Activated T-helper 1 cell treated with anti-CD3 and anti-CD28 coated beads, Interleukin-2, amount 50 U/mL, for 16 hours (primary cell): Measurements from ENCODE around the gene WRAP73.

Experiments
- DNase-seq, 2 donors: peaks; one replicate each; pipeline ENCODE4 v3.0.0-alpha.2; 2020; ENCODE audit warnings: low read depth in 1 of 2, low spot score in 1 of 2

WRAP73 gene

GRCh38 chr1:3681898-3682806, 32.2 kb upstream of the WRAP73 start:
- no peak for DNase-seq

DNA sequence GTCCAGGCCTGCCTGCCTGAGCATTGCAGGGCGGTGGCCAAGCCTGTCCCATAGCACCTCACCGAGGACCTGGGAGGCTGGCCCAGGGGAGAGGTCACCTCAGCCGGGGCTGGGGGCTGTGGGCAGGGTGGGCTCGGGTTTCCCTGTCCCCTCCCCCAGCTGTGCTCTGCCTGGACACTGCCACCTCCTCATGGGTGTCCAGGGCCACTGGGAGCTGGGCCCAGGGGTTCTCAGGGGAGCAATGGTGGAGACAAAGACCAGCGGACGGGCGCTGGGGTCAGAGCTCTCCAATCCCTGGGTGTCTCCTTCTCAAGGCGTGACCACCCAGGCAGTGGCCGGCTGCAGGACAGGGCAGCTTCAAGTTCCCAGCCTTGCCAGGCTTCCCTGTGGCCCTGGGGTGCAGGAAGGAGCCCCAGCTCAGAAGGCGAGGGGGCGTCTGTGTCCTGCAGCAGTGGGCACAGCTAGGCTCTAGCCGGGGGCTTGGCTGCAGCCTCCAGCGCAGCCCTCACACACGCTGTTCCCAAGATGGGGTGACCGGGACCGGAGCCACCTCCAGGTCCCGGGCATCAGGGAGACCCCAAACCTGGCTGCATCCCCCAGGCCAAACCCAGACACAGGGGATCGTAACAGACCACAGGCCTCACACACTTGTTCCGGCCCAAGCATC, 31.5 kb upstream of the WRAP73 start:
- DNase-seq: no peak

DNA sequence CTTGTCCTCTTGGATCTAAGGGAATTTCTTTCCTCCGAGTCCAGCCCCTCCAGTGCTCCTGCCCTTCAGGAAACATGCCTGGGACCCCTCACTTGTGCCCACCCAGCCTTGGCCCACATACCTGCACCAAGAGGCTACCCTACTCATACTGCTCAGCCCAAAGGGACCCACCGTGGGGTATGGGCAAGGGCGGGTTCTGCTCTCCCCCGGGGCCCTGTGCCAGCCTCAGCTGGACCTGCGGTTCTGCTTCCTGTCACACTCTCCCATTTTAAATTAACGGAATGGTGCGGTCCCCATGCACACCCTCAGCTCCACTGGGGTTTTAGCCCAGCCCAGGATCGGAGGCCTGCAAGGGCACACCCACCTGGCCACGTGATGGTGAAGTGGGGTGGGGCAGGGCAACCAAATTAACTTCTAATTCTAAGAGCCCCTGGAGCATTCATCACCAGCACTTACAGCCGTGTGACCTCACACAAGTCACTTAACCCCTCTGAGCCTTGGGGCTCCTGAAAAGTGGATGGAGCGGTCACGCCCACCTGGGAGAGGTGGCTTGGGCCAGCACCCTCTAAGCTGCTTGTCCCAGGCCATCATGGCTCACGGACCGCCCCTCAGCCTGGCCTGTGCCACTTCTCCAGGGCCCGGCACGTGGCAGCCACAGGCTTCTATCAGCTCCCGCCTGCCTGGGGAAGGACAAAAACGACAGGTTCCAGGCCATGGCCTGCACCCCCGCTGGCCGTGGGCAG, 30.8 kb upstream of the WRAP73 start:
- no peak for DNase-seq

GRCh38 chr1:3679799-3680453, 30.0 kb upstream of the WRAP73 start:
- DNase-seq: no peak

DNA sequence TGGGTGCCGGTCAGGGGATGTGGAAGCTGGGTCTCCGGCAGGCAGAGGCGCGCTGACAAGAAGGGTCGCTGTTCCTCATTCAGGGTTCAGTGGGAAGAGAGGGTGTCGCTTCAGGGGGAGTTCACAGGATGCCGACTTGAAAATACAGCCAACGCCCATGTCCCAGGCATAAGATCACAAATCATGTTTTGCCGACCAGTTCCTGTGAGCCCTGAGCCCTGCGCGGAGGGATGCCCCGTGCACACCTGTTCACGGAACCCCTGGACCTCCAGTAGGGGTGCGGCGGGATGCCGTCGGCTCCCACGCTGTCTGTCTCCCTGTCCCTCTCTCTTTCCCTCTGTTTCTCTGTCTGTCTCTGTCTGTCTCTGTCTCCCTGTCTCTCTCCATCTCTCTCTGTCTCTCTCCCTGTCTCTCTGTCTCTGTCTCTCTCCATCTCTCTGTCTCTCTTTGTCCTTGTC, 29.2 kb upstream of the WRAP73 start:
- no peak for DNase-seq

- DNase-seq: no peak
Observed at GRCh38 chr1:3678361-3679097, 28.6 kb upstream of the WRAP73 start.

GRCh38 chr1:3677484-3677883, 27.6 kb upstream of the WRAP73 start:
- DNase-seq: no peak

DNA sequence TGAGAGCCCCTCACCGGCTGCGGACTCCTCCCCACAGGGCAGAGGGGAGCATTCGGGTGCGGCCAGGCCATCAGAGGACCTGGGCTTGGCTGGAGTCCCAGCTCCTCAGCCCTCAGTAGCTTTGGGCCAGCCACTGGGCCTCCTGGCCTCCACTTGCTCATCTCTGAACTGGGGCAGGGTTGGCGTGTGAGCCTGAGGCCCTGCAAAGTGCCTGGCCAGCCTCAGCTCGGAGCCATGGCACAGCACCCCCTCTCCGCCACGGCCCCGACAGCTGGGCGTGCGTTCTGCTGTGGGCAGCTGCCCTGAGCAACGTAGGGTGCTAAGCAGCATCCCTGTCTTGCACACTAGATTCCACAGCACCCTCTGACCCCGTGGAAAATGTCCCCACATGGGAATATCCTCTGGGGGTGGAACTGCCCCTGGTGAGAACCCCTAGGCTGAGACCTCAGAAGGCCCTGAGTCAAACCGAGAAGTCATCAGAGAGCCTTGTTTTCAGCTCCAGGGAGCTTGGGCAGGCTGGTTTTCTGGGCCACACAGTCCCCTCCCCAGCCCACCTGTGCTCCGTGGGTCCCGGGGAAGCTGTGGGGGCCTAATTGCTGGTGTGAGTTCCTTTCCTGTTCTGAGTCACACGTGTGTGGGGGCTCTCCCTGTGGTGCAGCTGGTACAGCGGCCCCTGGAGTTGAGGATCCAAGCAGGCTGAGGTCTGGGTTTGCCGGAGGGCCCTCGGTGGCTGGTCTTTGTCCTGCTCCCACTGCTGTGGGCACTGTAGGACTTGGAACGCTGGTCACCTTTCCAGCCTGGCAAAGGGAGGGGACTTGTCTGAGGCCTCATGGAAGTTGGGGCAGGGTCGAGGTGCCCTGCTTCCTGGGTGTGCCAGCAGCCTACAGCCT, 26.9 kb upstream of the WRAP73 start:
- no peak for DNase-seq

DNA sequence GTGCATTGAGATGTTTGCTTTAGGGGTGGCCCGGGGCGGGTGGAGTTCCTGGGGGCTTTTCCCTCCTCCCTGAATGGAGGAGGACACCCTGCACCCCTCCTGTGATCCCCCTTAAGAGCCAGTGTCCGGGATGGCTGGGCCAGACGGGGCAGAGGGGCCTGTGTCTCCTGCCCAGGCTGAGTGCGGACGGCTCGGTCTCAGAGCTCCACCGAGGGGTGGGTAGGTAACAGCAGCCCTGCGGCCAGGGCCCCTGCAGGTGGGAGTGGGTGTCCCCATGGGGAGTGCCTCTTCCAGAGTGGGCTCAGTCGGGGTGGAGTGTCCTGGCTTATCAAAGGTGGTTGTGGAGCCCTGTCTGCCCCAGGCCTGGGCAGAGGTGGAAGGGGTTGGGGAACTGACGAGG, 25.5 kb upstream of the WRAP73 start:
- no peak for DNase-seq

DNA sequence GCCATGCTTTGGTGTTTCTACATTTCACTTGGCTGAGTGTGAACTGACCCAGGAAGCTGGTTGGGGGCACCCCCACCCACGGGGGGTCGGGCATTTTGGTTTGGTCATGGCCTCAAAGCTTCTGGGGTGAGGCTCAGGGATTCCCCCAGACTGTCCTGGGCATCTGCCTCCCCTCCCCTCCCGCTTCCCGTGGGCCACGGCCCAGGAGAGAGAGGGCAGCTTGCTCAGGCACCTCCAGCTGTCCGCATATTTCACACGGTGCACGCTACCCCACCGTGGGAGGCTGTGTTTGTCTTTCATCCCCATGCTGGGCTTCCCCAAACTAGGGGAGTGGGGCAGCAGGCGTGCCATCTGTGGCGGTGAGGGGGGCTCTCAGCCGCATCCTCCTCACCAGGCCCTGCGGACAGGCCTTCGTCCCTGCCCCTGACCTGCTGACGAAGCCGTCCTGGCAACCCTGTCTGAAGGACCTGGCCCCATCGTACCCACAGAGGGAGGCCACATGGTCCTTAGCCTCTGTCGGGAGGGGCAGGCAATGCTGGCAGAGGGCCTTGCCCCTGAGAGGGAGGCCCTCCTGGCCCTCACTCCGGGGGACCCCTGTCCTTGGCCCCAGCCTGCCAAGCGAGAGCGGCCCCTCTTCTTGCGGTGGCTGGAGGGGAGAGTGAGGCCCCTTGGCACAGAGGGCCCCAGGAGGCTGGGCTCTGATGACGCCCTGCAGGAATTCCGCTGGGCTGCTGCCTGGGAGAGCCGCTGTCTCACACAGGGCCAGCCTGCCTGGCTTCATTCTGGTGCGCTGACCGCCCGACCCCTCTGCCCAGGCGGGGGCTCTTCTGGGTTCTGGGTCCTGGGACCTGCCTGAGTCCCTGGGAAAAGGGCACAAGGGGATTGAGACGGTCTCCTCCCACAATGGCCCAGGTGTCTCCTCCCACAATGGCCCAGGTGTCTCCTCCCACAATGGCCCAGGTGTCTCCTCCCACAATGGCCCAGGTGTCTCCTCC, 24.5 kb upstream of the WRAP73 start:
- DNase-seq: no peak

DNA sequence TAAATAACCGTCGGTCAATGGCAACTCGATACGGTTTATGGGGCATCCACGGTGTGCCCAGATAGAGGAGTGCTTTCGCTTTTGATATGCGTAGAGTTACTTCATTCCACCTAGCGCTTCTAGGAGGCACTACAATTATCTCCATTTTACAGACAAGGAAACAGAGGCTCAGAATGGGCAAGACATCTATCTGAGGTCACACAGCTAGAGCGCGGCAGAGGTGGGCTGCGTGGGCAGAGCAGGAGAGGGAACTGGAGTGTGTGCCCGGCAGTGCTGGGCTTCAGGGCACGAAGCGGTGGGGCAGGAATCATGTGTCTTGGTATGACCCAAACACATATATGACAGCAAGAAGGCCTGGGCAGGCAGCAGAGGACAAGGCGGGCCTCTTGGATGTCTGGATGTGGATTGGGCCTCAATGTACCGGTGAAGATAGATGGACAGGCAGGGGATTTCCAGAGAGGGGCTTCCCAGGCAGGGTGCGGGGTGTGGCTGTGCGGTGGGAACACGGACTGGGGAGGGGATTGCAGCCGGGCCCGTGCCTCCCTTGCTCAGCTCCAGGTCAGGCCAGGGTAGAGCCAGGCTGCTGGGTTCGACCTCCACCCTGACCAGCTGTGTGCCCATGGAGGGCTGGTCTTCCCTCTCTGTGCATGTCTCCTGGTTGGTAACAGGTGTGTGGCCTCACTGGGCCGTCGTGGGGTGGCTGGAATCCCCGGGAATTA, 23.6 kb upstream of the WRAP73 start:
- no peak for DNase-seq

- no peak for DNase-seq
Observed at GRCh38 chr1:3672971-3673361, 23.1 kb upstream of the WRAP73 start.

GRCh38 chr1:3672231-3672970, 22.5 kb upstream of the WRAP73 start:
- no peak for DNase-seq

GRCh38 chr1:3671371-3672180, 21.7 kb upstream of the WRAP73 start:
- no peak for DNase-seq

DNA sequence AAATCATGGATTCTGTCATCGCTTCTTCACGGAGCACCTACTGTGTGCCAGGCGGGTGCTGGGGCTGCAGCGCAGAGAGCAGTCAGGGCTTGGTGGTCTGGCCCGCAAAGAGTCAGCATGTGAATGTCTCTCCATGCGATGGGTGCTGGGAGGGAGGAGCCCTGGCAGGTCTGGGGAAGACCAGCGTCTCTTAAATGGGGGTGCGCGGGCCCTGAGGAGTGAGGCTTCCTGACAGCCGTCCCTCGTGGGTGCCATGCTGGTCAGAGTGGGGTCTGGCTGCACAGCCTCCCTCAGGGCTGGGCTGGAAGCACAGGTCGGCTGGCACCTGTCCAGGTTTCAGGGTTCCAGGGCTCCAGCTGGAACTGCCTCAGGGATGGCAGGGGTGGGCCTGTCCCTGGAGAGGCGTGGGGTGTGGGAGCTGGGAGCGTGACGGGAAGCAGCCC, 20.9 kb upstream of the WRAP73 start:
- DNase-seq: no peak

GRCh38 chr1:3669971-3670431, 20.1 kb upstream of the WRAP73 start:
- DNase-seq: no peak
